Endometrial microvascular endothelial cells (primary cell): Measurements from ENCODE around the gene ATP8A2. TPM values are rescaled to one million over a fixed set of nuclear protein-coding genes. Genes with fewer than 3 reads are reported as not detected.

Source experiments
- in situ Hi-C: cut with HindIII; loops from 2 replicates; pipeline ENCODE4 v1.10.0; 2017; ENCODE audit warnings: low sequenced_read_pairs, low pct_unique_long_range_greater_than_20kb; ENCODE audit errors: inconsistent ontology term
- total RNA-seq: library from RNA; depleted of rRNA; stranded (reverse); fragments of >200 nt; gene quantifications from one replicate; pipeline ENCODE4 v1.2.3, GENCODE V29; 2015; ENCODE audit errors: inconsistent ontology term

The ATP8A2 gene
- total RNA-seq, 1 donor from 2014 or later = not detected

DNA sequence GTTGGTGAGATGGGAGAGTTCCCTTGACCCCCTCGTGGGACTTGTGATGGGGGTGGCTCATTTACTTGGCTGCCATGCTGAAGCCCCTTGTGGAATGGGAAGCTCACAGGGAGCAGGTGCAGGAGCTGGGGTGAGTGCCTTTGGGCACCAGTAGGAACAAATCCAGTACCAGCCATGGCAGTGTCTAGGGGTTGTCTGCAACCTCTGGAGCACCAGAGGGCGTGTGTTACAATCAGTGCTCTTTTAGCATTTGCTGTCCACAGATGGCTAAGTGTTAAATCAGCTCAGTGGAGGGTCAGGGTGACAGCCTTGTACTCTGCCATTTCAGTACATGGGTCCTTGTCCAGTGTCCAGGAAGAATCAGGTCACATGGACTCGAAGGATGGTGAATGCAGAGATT lies 75.6 kb downstream of the ATP8A2 start:
- in situ Hi-C loops = no loop called here

GRCh38 chr13:25453850-25454365 lies 82.1 kb downstream of the ATP8A2 start:
- in situ Hi-C loops = no loop called here

DNA sequence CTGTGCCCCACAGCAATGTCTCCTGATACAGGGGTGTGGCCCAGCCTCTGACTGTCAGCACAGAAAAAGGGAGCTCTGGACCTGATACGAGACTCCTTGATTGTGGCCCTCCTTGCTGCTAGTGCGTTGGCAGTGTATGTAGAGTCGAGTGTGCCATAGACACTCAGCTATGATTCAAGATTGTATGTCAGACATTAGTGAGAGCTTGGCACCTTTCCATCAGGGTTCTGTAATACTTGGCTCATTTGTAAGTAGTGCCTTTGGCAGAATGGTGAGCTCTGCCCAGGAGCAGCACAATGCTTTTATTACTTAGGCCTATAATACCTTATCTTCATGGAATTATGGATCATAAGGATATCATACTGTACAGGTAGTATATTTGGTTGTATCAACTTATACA lies 83.4 kb downstream of the ATP8A2 start:
- in situ Hi-C loops = no loop called here

DNA sequence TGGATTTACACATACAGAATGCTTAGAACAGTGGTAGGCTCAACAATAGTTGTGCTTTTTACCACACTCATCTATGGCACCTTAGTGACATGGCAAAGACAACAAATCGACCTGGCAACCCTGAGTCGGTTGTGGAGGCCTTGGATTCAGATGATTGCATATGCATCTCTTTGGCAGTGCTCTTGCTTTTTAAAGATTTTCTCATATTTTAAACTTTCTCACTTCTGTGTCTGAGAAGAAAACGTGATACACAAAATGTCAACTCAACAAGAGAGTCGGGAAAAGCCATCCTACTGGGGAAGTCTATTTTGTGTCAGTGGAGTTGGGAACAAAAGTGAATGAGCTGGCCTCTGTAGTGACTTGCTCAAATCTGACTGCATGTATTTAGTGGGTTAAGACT lies 85.8 kb downstream of the ATP8A2 start:
- in situ Hi-C loops = no loop called here

GRCh38 chr13:25462301-25463125 lies 90.7 kb downstream of the ATP8A2 start:
- in situ Hi-C loops = no loop called here

GRCh38 chr13:25463496-25463895 lies 91.7 kb downstream of the ATP8A2 start:
- in situ Hi-C loops = no loop called here

- in situ Hi-C loops = no loop called here
These were observed 95.1 kb downstream of the ATP8A2 start for GRCh38 chr13:25466880-25467279.

GRCh38 chr13:25468325-25469168 lies 96.8 kb downstream of the ATP8A2 start:
- in situ Hi-C loops = no loop called here

GRCh38 chr13:25469169-25469525 lies 97.4 kb downstream of the ATP8A2 start:
- in situ Hi-C loops = no loop called here

DNA sequence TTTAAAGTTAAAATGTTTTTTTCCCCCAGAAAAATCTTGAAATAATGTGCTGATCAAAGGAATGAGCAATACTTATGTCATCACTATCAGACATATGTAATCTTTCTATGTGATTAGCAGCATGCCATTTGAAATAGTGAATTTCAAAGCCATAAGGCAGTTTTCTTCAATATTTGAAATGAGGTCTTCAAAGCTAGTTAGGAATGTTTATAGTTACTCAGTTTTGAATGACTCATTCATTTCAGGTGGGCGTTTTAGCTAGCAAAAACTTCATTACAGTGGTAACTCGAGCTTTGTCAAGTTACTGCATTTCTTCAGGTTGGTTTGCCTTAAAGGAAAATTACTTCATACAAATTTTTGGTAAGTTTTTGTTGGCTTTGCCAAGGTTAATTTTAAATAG lies 102.1 kb downstream of the ATP8A2 start:
- in situ Hi-C loops = no loop called here

GRCh38 chr13:25478186-25478585 lies 106.4 kb downstream of the ATP8A2 start:
- in situ Hi-C loops = no loop called here

GRCh38 chr13:25489238-25489637 lies 117.5 kb downstream of the ATP8A2 start:
- in situ Hi-C loops = no loop called here

GRCh38 chr13:25490236-25490635 lies 118.5 kb downstream of the ATP8A2 start:
- in situ Hi-C loops = no loop called here

GRCh38 chr13:25493931-25494640 lies 122.3 kb downstream of the ATP8A2 start:
- in situ Hi-C loops = no loop called here

DNA sequence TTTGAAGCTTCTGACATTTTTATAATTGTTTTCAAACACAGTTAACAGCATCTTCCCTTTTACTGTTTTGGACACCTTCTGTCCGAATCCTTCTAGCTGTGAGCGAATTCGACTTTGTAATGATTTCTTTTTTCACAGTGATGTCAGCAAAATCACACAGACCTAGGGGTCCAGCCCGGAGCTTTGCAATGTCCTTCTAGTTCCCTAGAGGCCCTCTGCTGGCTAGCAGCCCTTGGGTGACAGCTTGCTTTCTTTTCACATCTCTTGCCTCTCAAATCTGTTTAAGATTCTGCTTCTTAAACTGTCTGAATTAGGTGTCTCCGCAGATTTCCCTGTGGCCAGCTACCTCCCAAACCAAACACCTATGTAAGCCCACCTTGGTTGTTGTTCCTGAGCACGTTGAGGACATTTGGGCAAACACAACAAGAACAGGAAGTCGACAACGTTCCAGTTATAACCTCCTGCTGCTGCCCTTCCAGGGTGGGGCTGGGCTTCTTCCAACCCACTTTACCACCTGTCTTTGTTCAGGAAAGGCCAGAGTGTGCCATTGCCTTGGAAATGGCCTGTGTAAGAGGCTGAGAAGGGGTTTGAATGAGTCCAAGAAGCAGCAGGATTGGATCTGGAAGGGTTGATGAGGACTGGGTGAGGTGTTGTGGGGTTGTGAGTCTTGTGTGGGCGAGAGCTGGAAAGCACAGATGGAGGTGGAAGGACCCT lies 123.1 kb downstream of the ATP8A2 start:
- in situ Hi-C loops = no loop called here

GRCh38 chr13:25501231-25501630 lies 129.5 kb downstream of the ATP8A2 start:
- in situ Hi-C loops = no loop called here

- in situ Hi-C loops = no loop called here
These were observed 130.3 kb downstream of the ATP8A2 start for GRCh38 chr13:25502031-25502430.

DNA sequence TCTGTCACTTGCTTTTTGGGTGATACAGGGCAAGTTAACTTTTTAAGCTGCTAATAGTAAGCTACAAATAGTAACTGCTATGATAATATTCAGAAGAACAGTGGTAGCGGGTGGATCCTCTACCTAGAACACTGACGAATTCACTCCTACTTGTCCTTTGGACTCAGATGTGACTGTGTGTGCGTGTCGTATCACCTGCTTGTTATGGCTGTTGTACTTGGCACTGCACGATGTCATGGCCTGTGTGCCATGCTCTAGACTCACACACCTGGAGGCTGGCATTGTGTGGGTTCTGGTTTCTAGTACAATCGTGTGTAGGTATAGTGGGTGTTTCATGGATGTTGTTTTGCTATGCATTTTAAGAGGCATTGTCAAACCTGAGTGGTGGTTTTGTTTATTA lies 130.8 kb downstream of the ATP8A2 start:
- in situ Hi-C loops = no loop called here

- in situ Hi-C loops = no loop called here
These were observed 132.1 kb downstream of the ATP8A2 start for GRCh38 chr13:25503856-25504255.
